A673 (cell line): ENCODE measurements around the gene TUBA4B. TPM values are rescaled to one million over a fixed set of nuclear protein-coding genes. Genes with fewer than 3 reads are reported as not detected.

Experiments used
- BruUV-seq: library from RNA; stranded (reverse); fragments of 400-500 nt; replicated peaks from 2 replicates; lab custom pipeline; 2021; lab: Mats Ljungman, UMichigan
- CTCF ChIA-PET: fragments of 300-600 bp; sonication (Branson Sonifier 250); formaldehyde crosslinking; loops from one replicate; lab custom pipeline; 2022; ENCODE audit warnings: antibody characterized with exemption; lab: Charles Lee
- POLR2A ChIA-PET: fragments of 300-600 bp; sonication (Branson Sonifier 250); formaldehyde crosslinking; loops from one replicate; lab custom pipeline; 2022; ENCODE audit warnings: antibody characterized with exemption; ENCODE audit not compliant: low non-redundant PET; lab: Charles Lee
- DNase-seq: peaks from one replicate; pipeline ENCODE4 v3.0.0-alpha.2; 2015; ENCODE audit warnings: low spot score
- H3K27ac ChIP-seq: fragments of 200-600 bp; sonication (generic); 2 replicates; pipeline ENCODE4 v1.5.1; 2016; ENCODE audit warnings: mixed run types, low read depth, mild to moderate bottlenecking, mixed read lengths, antibody characterized with exemption, low read length; ENCODE audit not compliant: poor library complexity, severe bottlenecking
- H3K27me3 ChIP-seq: fragments of 200-600 bp; sonication (generic); replicated peaks from 2 replicates; pipeline ENCODE4 v1.6.1; 2017; ENCODE audit warnings: mixed run types, low read depth, mild to moderate bottlenecking, mixed read lengths, antibody characterized with exemption, low read length; ENCODE audit not compliant: insufficient read depth, poor library complexity
- H3K36me3 ChIP-seq: fragments of 200-600 bp; sonication (generic); 2 replicates; pipeline ENCODE4 v1.6.1; 2016; ENCODE audit warnings: mixed run types, mild to moderate bottlenecking, mixed read lengths, antibody characterized with exemption, low read length; ENCODE audit not compliant: insufficient read depth, poor library complexity, severe bottlenecking
- H3K4me1 ChIP-seq: fragments of 200-600 bp; sonication (generic); 2 replicates; pipeline ENCODE4 v1.6.1; 2017; ENCODE audit warnings: mixed run types, mild to moderate bottlenecking, mixed read lengths, antibody characterized with exemption, low read length; ENCODE audit not compliant: insufficient read depth, poor library complexity, severe bottlenecking
- H3K4me3 ChIP-seq: fragments of 200-600 bp; sonication (generic); 2 replicates; pipeline ENCODE4 v1.5.1; 2016; ENCODE audit warnings: low read depth, mixed run types, mild to moderate bottlenecking, mixed read lengths, low read length; ENCODE audit not compliant: poor library complexity, severe bottlenecking
- H3K9me3 ChIP-seq: fragments of 200-600 bp; sonication (generic); 2 replicates; pipeline ENCODE4 v1.6.1; 2016; ENCODE audit warnings: mixed run types, low read depth, mild to moderate bottlenecking, mixed read lengths, antibody characterized with exemption, low read length; ENCODE audit not compliant: poor library complexity, severe bottlenecking
- CTCF ChIP-seq: fragments of 300-800, 200-600 bp; sonication (generic); conservative IDR thresholded peaks from 2 replicates; pipeline ENCODE4 v1.5.1; 2017; ENCODE audit warnings: low read depth, mild to moderate bottlenecking, antibody characterized with exemption, low read length, moderate library complexity, mixed read lengths
- EZH2 ChIP-seq: fragments of 200-600 bp; sonication (generic); IDR thresholded peaks from 2 replicates; pipeline ENCODE4 v1.6.1; 2017; ENCODE audit warnings: borderline replicate concordance, low read depth, mild to moderate bottlenecking, mixed read lengths, antibody characterized with exemption, low read length; ENCODE audit not compliant: poor library complexity, severe bottlenecking
- intact Hi-C: fragments of 100-400 bp; cut with micrococcal nuclease; formaldehyde crosslinking; loops from one replicate; pipeline ENCODE4 v1.10.0; 2022; ENCODE audit not compliant: unreplicated experiment
- total RNA-seq: library from RNA; stranded (reverse); gene quantifications from 2 replicates; pipeline ENCODE4 v1.2.3, GENCODE V29; 2021

TUBA4B gene
- total RNA-seq, 1 experiment from 2014 or later = not detected

- Histone ChIP-seq H3K4me1 (no peaks in the 10 kb centered on the region), H3K4me3 (no peak overlapping the region), H3K9me3 (no peaks in the 10 kb centered on the region), H3K36me3 (no peaks in the 10 kb centered on the region), H3K27me3 (peaks cover 24% of the 10 kb centered on the region), H3K27ac (no peak overlapping the region)
- intact Hi-C loops = loop anchor here (5.0 to 10.0 kb wide), 3 partner anchors 119 to 441 kb away; partner anchors contain the start of genes CNPPD1, RETREG2 and WNT6
- CTCF ChIA-PET = interaction anchor here (1.4 to 2.0 kb wide), 2 partner anchors 18 to 119 kb away, joined by 7 to 22 read pairs; partner anchors contain the start of genes CNPPD1 and DNAJB2
- POLR2A ChIA-PET = no interaction called here
- BruUV-seq = no TSS peak
- TF ChIP-seq EZH2 (no peak), CTCF (no peak)
- no peak for DNase-seq
Observed at GRCh38 chr2:219296142-219296541, 43.1 kb downstream of the TUBA4B start.

- ChIA-PET CTCF (no interaction called here), POLR2A (no interaction called here)
- no peaks in the 10 kb centered on the region for H3K9me3 ChIP-seq
- no TSS peak for BruUV-seq
- TF ChIP-seq EZH2 (no peak), CTCF (no peak)
- H3K4me1 ChIP-seq = no peaks in the 10 kb centered on the region
- no peaks in the 10 kb centered on the region for H3K36me3 ChIP-seq
- no peak overlapping the region for H3K4me3 ChIP-seq
- DNase-seq = no peak
- H3K27me3 ChIP-seq = peaks cover 31% of the 10 kb centered on the region
- no peak overlapping the region for H3K27ac ChIP-seq
- intact Hi-C loops = loop anchor here (5.0 to 10.0 kb wide), 3 partner anchors 120 to 442 kb away; partner anchors contain the start of genes CNPPD1, RETREG2 and WNT6
Observed at GRCh38 chr2:219296631-219297391, 43.8 kb downstream of the TUBA4B start.

- Histone ChIP-seq H3K9me3 (no peaks in the 10 kb centered on the region), H3K27ac (no peak overlapping the region), H3K36me3 (no peaks in the 10 kb centered on the region), H3K4me3 (no peak overlapping the region), H3K4me1 (no peaks in the 10 kb centered on the region), H3K27me3 (peaks cover 42% of the 10 kb centered on the region)
- intact Hi-C loops = loop anchor here (1.0 to 10.0 kb wide), 4 partner anchors 121 to 443 kb away; partner anchors contain the start of genes CNPPD1, NHEJ1, RETREG2 and WNT6
- no peak for TF ChIP-seq CTCF
- TF ChIP-seq EZH2 = no peak
- BruUV-seq = no TSS peak
- no peak for DNase-seq
- ChIA-PET POLR2A (no interaction called here), CTCF (interaction anchor here (0.7 kb wide), 1 partner anchor 44 kb away, joined by 4 read pairs; the partner anchor contains the start of gene TUBA4A)
Observed at GRCh38 chr2:219297766-219298456, 44.9 kb downstream of the TUBA4B start.
